ENCODE data around the gene TMPRSS11D. TPM values are rescaled to one million over a fixed set of nuclear protein-coding genes. Genes with fewer than 3 reads are reported as not detected.

The TMPRSS11D gene, protein sequence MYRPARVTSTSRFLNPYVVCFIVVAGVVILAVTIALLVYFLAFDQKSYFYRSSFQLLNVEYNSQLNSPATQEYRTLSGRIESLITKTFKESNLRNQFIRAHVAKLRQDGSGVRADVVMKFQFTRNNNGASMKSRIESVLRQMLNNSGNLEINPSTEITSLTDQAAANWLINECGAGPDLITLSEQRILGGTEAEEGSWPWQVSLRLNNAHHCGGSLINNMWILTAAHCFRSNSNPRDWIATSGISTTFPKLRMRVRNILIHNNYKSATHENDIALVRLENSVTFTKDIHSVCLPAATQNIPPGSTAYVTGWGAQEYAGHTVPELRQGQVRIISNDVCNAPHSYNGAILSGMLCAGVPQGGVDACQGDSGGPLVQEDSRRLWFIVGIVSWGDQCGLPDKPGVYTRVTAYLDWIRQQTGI
- total RNA-seq = not detected in 2 replicates

GRCh38 chr4:67883902-67884301 is at the start of gene TMPRSS11D:
TSS of gene TMPRSS11D (minus strand) at chr4:67884002. CDS start at chr4:67883933, 69 bp downstream.

Other genes with a start within 250 kb of the TMPRSS11D start
- gene UBA6, start 182.8 kb downstream of the TMPRSS11D start, total RNA-seq = 60.7 and 74.7 TPM in 2 replicates
- not detected in 2 replicates for gene GNRHR, start 129.6 kb downstream of the TMPRSS11D start, total RNA-seq
- not detected in 2 replicates for gene TMPRSS11A, start 79.5 kb upstream of the TMPRSS11D start, total RNA-seq
- gene TMPRSS11F, start 245.9 kb upstream of the TMPRSS11D start, total RNA-seq = not detected in 2 replicates